NCI-H2196 (cell line): ENCODE data around the gene LPP.

ENCODE experiments used
- DNase-seq: peaks from one replicate; lab custom pipeline; 2025; ENCODE audit not compliant: unreplicated experiment; lab: John Stamatoyannopoulos, UW

Gene LPP

GRCh38 chr3:188888321-188889053, 734.5 kb downstream of the LPP start:
- no peak for DNase-seq

- DNase-seq: no peak
These were observed 735.1 kb downstream of the LPP start for GRCh38 chr3:188889054-188889491.

GRCh38 chr3:188890572-188891270, 736.8 kb downstream of the LPP start:
- no peak for DNase-seq

GRCh38 chr3:188899881-188900280, 745.9 kb downstream of the LPP start:
- DNase-seq: no peak

GRCh38 chr3:188900421-188900951, 746.5 kb downstream of the LPP start:
- no peak for DNase-seq

GRCh38 chr3:188901126-188901525, 747.2 kb downstream of the LPP start:
- DNase-seq: no peak

GRCh38 chr3:188901671-188902287, 747.8 kb downstream of the LPP start:
- no peak for DNase-seq

GRCh38 chr3:188904670-188905069, 750.7 kb downstream of the LPP start:
- no peak for DNase-seq

GRCh38 chr3:188905547-188905946, 751.6 kb downstream of the LPP start:
- DNase-seq: no peak

- no peak for DNase-seq
These were observed 752.3 kb downstream of the LPP start for GRCh38 chr3:188906236-188906635.

- DNase-seq: no peak
These were observed 754.3 kb downstream of the LPP start for GRCh38 chr3:188908002-188908850.

- no peak for DNase-seq
These were observed 757.3 kb downstream of the LPP start for GRCh38 chr3:188911026-188911850.

- no peak for DNase-seq
These were observed 759.1 kb downstream of the LPP start for GRCh38 chr3:188913084-188913483.

GRCh38 chr3:188914552-188914951, 760.6 kb downstream of the LPP start:
- DNase-seq: no peak

- no peak for DNase-seq
These were observed 761.2 kb downstream of the LPP start for GRCh38 chr3:188915127-188915526.

GRCh38 chr3:188916934-188917401, 763.0 kb downstream of the LPP start:
- DNase-seq: no peak

- no peak for DNase-seq
These were observed 764.1 kb downstream of the LPP start for GRCh38 chr3:188918093-188918492.

- no peak for DNase-seq
These were observed 769.7 kb downstream of the LPP start for GRCh38 chr3:188923671-188924070.

- no peak for DNase-seq
These were observed 771.4 kb downstream of the LPP start for GRCh38 chr3:188925376-188925775.

- no peak for DNase-seq
These were observed 772.2 kb downstream of the LPP start for GRCh38 chr3:188926111-188926510.
